Limb (tissue), 2 donors: ENCODE data around the gene HPCAL1.
"Not testable (repeated sequence)": the region's sequence is repeated elsewhere in the genome, so short reads cannot be mapped to it uniquely, and the experiment has no call there.

ENCODE experiments used
- DNase-seq, 2 donors: peaks; one replicate each; pipeline ENCODE4 v3.0.0-alpha.2; 2016; ENCODE audit errors: extremely low spot score in 2 of 2

Gene HPCAL1

GRCh38 chr2:10302479-10303180, at the start of gene HPCAL1:
HPCAL1 (plus strand) TSS chr2:10302904; CDS start chr2:10419758, 116,854 bp downstream.
- DNase-seq = peak; percentile 78 to 94

- no peak for DNase-seq
These were observed 48.9 kb upstream of the HPCAL1 start for GRCh38 chr2:10253596-10254372.

GRCh38 chr2:10254373-10255188, 48.1 kb upstream of the HPCAL1 start:
- no peak for DNase-seq

- no peak for DNase-seq
These were observed 47.3 kb upstream of the HPCAL1 start for GRCh38 chr2:10255189-10256030.

- no peak for DNase-seq
These were observed 46.6 kb upstream of the HPCAL1 start for GRCh38 chr2:10256031-10256514.

GRCh38 chr2:10256515-10257031, 46.1 kb upstream of the HPCAL1 start:
- no peak for DNase-seq

- DNase-seq = no peak
These were observed 45.7 kb upstream of the HPCAL1 start for GRCh38 chr2:10257036-10257435.

- DNase-seq = no peak
These were observed 45.1 kb upstream of the HPCAL1 start for GRCh38 chr2:10257500-10258147.

GRCh38 chr2:10258326-10258725, 44.4 kb upstream of the HPCAL1 start:
- no peak for DNase-seq

GRCh38 chr2:10258726-10259125, 44.0 kb upstream of the HPCAL1 start:
- no peak for DNase-seq

- DNase-seq = no peak
These were observed 42.6 kb upstream of the HPCAL1 start for GRCh38 chr2:10260130-10260529.

GRCh38 chr2:10263526-10263925, 39.2 kb upstream of the HPCAL1 start:
- not testable (repeated sequence) for DNase-seq

- no peak for DNase-seq
These were observed 38.0 kb upstream of the HPCAL1 start for GRCh38 chr2:10264506-10265328.

GRCh38 chr2:10265329-10266132, 37.2 kb upstream of the HPCAL1 start:
- DNase-seq = no peak

GRCh38 chr2:10266133-10266620, 36.5 kb upstream of the HPCAL1 start:
- no peak for DNase-seq

GRCh38 chr2:10267036-10267435, 35.7 kb upstream of the HPCAL1 start:
- no peak for DNase-seq

GRCh38 chr2:10267551-10268465, 34.9 kb upstream of the HPCAL1 start:
- DNase-seq = no peak
